Testis (tissue), 3 donors: ENCODE measurements around the gene UBR3. TPM values are rescaled to one million over a fixed set of nuclear protein-coding genes. Genes with fewer than 3 reads are reported as not detected.
"Not testable (repeated sequence)": the region's sequence is repeated elsewhere in the genome, so short reads cannot be mapped to it uniquely, and the experiment has no call there.

Experiments used
- DNase-seq: peaks from one replicate; pipeline ENCODE4 v3.0.0-alpha.2; 2019
- H3K27ac ChIP-seq, 2 donors: fragments of 200-600 bp; sonication (generic); one replicate each; pipeline ENCODE4 v1.5.1; 2019
- H3K27me3 ChIP-seq: fragments of 200-600 bp; sonication (generic); one replicate; pipeline ENCODE4 v1.5.1; 2019
- H3K36me3 ChIP-seq: fragments of 200-600 bp; sonication (generic); one replicate; pipeline ENCODE4 v1.5.1; 2017; ENCODE audit warnings: low read depth; ENCODE audit errors: missing control alignments
- H3K4me1 ChIP-seq: fragments of 200-600 bp; sonication (generic); one replicate; pipeline ENCODE4 v1.5.1; 2019
- H3K4me3 ChIP-seq, 2 donors: fragments of 200-600 bp; sonication (generic); one replicate each; pipeline ENCODE4 v1.5.1; 2017 to 2019
- H3K9me3 ChIP-seq: fragments of 200-600 bp; sonication (generic); one replicate; pipeline ENCODE4 v1.5.1; 2017
- POLR2A ChIP-seq: fragments of 450-650 bp; IDR thresholded peaks from one replicate; pipeline ENCODE4 v1.6.1; 2017; ENCODE audit warnings: antibody characterized with exemption, mild to moderate bottlenecking, moderate library complexity
- WGBS, 2 donors: methylation state at CpG; one replicate each; pipeline ENCODE4 v1.1.5; 2018; 5-methylcytosine and 5-hydroxymethylcytosine counted together
- intact Hi-C: fragments of 100-400 bp; cut with DNase I; formaldehyde crosslinking; loops from one replicate; pipeline ENCODE4 v1.15.1; 2023; ENCODE audit warnings: low total_unique reads
- polyA plus RNA-seq: library from polyadenylated mRNA; stranded (reverse); fragments of 350-450 nt; fragmentation: Illumina TruSeq; extraction: RNeasy Lipid Tissue Mini Kit (QIAGEN cat#74804); gene quantifications from one replicate; pipeline ENCODE4 v1.2.3, GENCODE V29; 2014; ENCODE audit warnings: low read depth, low replicate concordance; ENCODE audit not compliant: insufficient read depth
- total RNA-seq, 2 donors: library from RNA; depleted of rRNA; stranded (reverse); fragments of >200 nt; gene quantifications; one replicate each; pipeline ENCODE4 v1.2.3, GENCODE V29; 2016
- TF ChIP-seq, protein P1 (sequence below), 3 experiments: fragments of 450-650 bp in 2 of 3; fragments of 200-600 bp in 1 of 3; sonication (generic) in 1 of 3; IDR thresholded peaks; one replicate each; pipeline ENCODE4 v1.5.1; 2016 to 2019; ENCODE audit warnings: antibody characterized with exemption in 3 of 3, mild to moderate bottlenecking in 2 of 3, moderate library complexity in 1 of 3

Gene UBR3
- total and polyA plus RNA-seq, 3 donors from 2014 or later, result 24.3 to 132 (median 122) TPM

DNA sequence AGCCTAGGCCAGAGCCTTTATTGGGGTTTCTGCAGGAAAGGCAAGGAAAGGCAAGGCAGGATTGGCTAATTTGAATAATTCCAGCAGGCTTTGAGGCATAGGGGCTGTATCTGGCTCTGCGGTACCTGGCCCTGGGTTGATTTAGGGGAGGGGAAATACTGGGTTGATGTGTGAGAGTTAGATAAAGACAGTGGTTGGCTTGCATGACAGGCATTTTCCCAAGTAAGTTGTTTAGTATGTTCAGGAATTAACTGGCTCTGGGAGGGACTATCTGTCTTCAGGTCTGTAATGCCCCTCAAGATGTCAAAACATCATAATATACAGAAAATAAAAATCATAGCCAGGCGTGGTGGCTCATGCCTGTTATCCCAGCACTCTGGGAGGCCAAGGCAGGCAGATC is 98.7 kb downstream of the UBR3 start:
- TF ChIP-seq, protein P1, sequence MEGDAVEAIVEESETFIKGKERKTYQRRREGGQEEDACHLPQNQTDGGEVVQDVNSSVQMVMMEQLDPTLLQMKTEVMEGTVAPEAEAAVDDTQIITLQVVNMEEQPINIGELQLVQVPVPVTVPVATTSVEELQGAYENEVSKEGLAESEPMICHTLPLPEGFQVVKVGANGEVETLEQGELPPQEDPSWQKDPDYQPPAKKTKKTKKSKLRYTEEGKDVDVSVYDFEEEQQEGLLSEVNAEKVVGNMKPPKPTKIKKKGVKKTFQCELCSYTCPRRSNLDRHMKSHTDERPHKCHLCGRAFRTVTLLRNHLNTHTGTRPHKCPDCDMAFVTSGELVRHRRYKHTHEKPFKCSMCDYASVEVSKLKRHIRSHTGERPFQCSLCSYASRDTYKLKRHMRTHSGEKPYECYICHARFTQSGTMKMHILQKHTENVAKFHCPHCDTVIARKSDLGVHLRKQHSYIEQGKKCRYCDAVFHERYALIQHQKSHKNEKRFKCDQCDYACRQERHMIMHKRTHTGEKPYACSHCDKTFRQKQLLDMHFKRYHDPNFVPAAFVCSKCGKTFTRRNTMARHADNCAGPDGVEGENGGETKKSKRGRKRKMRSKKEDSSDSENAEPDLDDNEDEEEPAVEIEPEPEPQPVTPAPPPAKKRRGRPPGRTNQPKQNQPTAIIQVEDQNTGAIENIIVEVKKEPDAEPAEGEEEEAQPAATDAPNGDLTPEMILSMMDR (IDR thresholded peaks at IDR 0.05), result no peak
- no peak for TF ChIP-seq POLR2A
- no peak for DNase-seq
- Histone ChIP-seq H3K36me3 (no peaks in the 10 kb centered on the region), H3K4me1 (no peaks in the 10 kb centered on the region), H3K4me3 (no peak overlapping the region), H3K27me3 (no peaks in the 10 kb centered on the region), H3K9me3 (no peaks in the 10 kb centered on the region), H3K27ac (no peak overlapping the region)
- intact Hi-C loops, result loop anchor here (10.0 kb wide), 1 partner anchor 101 kb away; the partner anchor contains the start of genes METTL5 and UBR3
- 89 to 95% methylated on average over 2 of the region's 2 CpGs for WGBS, 2 donors

DNA sequence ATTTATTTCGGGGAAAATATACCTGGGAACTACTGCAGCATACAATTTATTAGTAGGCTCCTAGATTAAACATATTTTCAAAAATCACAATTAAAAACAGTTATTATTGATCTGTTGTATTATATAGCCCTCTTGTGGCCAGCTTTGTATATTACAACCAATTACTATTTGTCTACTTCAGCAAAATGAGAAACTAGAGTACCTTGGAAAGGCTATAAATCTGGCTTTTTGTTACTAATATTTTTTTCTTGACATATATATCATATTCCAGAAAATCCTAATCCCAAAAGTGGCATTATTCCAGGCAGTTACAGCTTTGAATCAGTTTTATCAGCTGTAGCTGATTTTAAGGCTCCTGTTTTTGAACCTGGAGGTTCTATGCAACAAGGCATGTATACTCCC is 101.2 kb downstream of the UBR3 start:
- TF ChIP-seq, protein P1 (IDR thresholded peaks at IDR 0.05), result peak; percentile 45 to 78 (median 52)
- TF ChIP-seq POLR2A, result no peak
- intact Hi-C loops, result loop anchor here (10.0 kb wide), 1 partner anchor 104 kb away; the partner anchor contains the start of genes METTL5 and UBR3
- no peak overlapping the region for H3K4me3 ChIP-seq
- DNase-seq, result no peak
- no peaks in the 10 kb centered on the region for H3K4me1 ChIP-seq
- no peaks in the 10 kb centered on the region for H3K36me3 ChIP-seq
- WGBS, 2 donors, result 47 to 51% methylated on average over 1 of the region's 1 CpG
- no peaks in the 10 kb centered on the region for H3K9me3 ChIP-seq
- H3K27me3 ChIP-seq, result no peaks in the 10 kb centered on the region
- no peak overlapping the region for H3K27ac ChIP-seq

DNA sequence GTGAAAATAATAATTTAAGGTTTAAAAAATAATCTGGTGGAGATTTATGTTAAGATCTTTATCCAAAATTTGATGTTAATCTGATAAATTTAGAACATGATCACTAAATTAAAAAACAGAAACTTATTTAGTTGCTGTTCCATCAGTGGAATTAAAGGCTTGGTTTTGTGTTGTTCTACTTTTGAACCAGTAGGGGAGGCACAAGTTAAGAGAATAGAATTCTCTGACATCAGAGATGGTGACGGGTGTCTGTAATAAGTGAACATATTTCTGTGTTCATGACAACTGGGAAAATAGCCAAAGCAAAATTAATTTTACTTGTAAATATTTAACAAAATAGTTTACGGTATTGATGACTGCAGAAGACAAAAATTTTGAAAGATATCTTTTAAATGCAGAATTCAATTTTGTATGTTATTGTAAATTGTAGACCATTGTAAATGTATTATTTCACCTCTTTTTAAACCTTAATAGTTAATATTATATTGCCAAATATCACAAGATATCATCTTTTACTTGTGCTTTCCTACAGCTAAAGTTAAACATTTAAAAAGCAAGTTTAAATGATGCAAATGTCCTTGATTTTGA is 106.0 kb downstream of the UBR3 start:
- WGBS, 2 donors, result 61 to 66% methylated on average over 2 of the region's 2 CpGs
- intact Hi-C loops, result no loop called here
- H3K9me3 ChIP-seq, result no peaks in the 10 kb centered on the region
- no peaks in the 10 kb centered on the region for H3K27me3 ChIP-seq
- no peaks in the 10 kb centered on the region for H3K36me3 ChIP-seq
- H3K4me1 ChIP-seq, result no peaks in the 10 kb centered on the region
- no peak for DNase-seq
- no peak overlapping the region for H3K4me3 ChIP-seq
- TF ChIP-seq POLR2A, result no peak
- TF ChIP-seq, protein P1 (IDR thresholded peaks at IDR 0.05), result peak; percentile 61 to 78 (median 70)
- no peak overlapping the region for H3K27ac ChIP-seq

DNA sequence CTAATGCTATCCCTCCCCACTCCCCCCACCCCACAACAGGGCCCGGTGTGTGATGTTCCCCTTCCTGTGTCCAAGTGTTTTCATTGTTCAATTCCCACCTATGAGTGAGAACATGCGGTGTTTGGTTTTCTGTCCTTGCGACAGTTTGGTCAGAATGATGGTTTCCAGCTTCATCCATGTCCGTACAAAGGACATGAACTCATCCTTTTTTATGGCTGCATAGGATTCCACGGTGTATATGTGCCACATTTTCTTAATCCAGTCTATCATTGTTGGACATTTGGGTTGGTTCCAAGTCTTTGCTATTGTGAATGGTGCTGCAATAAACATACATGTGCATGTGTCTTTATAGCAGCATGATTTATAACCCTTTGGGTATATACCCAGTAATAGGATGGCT is 109.4 kb downstream of the UBR3 start:
- DNase-seq, intact Hi-C loops, H3K4me1 ChIP-seq, H3K27ac ChIP-seq, H3K9me3 ChIP-seq, H3K36me3 ChIP-seq, H3K27me3 ChIP-seq, H3K4me3 ChIP-seq: not testable (repeated sequence)
- 97 to 99% methylated on average over 5 of the region's 5 CpGs for WGBS, 2 donors

DNA sequence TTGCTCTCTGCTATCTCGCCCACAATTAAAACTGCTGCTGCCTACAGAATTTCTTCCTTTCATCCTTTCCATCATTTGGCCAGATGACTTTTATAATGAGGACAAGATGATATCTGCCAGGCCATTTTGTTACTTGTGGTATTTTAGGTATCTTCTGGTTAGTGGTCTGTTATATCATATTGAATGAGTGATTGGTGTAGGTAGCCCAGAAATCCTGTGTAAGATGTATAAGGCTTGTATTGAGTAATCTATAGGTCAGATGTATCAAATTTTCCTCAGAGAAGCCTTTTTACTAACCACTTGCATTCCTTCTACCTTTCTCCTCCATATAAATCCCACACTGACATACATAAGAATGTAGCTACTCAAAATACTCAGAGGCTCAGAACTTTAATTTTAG is 118.3 kb downstream of the UBR3 start:
- intact Hi-C loops, result no loop called here
- TF ChIP-seq, protein P1 (IDR thresholded peaks at IDR 0.05), result no peak
- TF ChIP-seq POLR2A, result no peak
- no peaks in the 10 kb centered on the region for H3K9me3 ChIP-seq
- WGBS, 2 donors, result 88 to 94% methylated on average over 1 of the region's 1 CpG
- H3K27ac ChIP-seq, result no peak overlapping the region
- no peak for DNase-seq
- no peaks in the 10 kb centered on the region for H3K4me1 ChIP-seq
- H3K27me3 ChIP-seq, result no peaks in the 10 kb centered on the region
- no peak overlapping the region for H3K4me3 ChIP-seq
- no peaks in the 10 kb centered on the region for H3K36me3 ChIP-seq
